ENCODE data around the gene SLC4A4.

- TF ChIP-seq CTCF (IDR thresholded peaks at IDR 0.05; ENCODE audit: insufficient read depth, low read length, poor library complexity, severe bottlenecking) (no peak), EZH2phosphoT487 (conservative IDR thresholded peaks at IDR 0.05; ENCODE audit: low read length) (no peak)
Measured at GRCh38 chr4:71608678-71609071, 269.9 kb downstream of the SLC4A4 start.
